NCI-H2171 treated with DMSO at 0.1 percent for 48 hours (cell line): ENCODE data around the gene RELA.
"Not testable (repeated sequence)": the region's sequence is repeated elsewhere in the genome, so short reads cannot be mapped to it uniquely, and the experiment has no call there.

Source experiments
- DNase-seq: peaks from one replicate; lab custom pipeline; 2025; lab: John Stamatoyannopoulos, UW

RELA gene

GRCh38 chr11:65662799-65663638, at the start of gene RELA:
Gene RELA (minus strand): TSS chr11:65662916. CDS start chr11:65662832, 84 bp downstream.
- peak; percentile 86 for DNase-seq

- DNase-seq: peak; percentile 99
Observed at GRCh38 chr11:65711785-65712632, 49.3 kb upstream of the RELA start, which contains the start of gene KAT5. Gene KAT5 (plus strand): TSS chr11:65712252. CDS start chr11:65712268, 16 bp downstream.

DNA sequence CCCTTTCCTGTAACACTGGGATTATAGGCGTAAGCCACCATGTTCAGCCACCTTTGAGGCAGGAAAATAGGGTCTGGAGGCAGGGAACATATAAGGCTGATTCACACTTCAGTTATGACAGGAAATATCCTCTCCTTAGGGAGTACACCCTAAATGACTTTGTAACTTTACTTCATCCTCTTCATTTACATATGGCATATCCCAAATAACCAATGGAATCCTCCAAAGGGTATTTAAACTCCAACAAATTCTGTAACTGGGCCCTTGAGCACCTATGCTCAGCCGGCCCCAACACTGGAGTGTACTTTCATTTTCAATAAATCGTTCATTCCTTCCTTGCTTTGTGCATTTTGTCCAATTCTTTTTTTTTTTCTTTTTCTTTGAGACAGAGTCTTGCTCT, 47.7 kb upstream of the RELA start:
- no peak for DNase-seq

DNA sequence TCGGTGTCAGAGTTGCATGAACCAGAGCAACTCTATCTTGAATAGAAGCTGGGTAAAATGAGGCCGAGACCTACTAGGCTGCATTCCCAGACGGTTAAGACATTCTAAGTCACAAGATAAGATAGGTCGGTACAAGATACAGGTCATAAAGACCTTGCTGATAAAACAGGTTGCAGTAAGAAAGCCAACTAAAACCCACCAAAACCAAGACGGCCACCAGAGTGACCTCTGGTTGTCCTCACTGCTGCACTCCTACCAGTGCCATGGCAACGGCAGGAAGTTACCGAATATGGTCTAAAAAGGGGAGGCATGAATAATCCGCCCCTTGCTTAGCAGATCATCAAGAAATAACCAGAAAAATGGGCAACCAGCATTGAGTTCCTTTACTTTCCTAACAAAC, 46.9 kb upstream of the RELA start:
- DNase-seq: no peak

DNA sequence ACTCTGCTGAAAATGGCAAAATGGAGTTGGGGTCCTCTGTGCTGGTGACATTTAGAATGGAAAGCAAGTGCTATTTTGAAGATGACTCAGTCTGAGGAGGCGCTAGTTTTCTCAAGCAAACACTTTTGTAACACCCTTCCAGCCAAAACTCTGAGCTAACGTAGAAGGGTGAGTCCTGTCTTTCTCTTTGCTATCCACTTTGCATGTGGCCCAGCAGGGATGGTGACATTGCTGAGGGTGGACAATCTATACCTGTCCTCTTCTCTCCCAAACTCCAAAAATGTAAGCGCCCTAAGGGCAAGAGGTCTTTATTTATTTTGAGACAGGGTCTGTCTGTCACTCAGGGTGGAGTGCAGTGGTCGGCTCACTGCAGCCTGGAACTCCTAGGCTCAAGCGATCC, 45.7 kb upstream of the RELA start:
- DNase-seq: no peak

- not testable (repeated sequence) for DNase-seq
Observed at GRCh38 chr11:65707002-65707401, 44.3 kb upstream of the RELA start.

DNA sequence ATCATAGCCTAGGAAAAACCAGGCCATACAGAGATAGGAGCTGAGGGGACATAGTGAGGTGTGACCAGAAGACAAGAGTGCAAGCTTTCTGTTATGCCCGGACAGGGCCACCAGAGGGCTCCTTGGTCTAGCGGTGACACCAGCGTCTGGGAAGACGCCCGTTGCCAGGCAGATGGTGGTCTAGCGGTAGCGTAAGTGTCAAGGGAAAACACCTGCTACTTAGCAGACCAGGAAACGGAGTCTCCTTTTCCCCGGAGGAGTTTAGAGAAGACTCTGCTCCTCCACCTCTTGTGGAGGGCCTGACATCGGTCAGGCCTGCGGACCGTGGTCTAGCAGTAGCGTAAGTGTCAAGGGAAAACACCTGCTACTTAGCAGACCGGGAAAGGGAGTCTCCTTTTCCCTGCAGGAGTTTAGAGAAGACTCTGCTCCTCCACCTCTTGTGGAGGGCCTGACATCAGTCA, 43.6 kb upstream of the RELA start:
- DNase-seq: peak; percentile 80

DNA sequence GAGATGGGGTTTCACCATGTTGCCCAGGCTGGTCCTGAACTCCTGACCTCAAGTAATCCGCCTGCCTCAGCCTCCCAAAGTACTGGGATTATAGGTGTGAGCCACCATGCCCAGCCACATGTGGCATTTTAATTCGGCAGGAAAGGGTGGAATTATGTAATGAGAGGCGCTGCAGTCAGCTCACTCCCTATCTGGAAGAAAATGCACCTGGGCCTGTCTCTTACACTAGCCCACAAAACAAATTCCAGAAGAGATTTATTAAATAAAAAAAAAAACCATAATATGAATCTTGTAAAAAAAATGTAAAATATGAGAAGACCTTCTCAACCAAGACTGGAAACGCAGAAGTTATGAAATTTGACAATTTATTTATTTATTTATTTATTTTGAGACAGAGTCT, 41.1 kb upstream of the RELA start:
- no peak for DNase-seq

GRCh38 chr11:65701686-65702085, 39.0 kb upstream of the RELA start:
- DNase-seq: no peak

DNA sequence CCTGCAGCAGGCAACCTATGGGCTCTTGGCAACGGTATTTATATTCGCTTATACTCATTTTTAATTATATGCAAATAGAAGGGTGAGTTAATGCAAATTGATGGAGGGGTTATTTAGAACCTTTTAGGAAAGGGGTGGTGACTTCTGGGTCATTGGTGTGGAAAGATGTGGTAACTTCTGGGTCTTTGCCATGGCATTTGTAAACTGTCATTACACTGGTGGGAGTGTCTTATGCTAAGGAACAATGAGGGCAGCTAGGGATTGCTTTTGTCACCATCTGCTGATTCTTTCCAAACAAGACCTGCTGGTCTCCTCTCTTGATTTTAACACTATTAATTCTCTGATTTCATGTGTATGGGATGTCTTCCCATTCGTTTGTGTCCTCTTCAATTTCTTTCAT, 37.7 kb upstream of the RELA start:
- peak; percentile 71 for DNase-seq

GRCh38 chr11:65699306-65699705, 36.6 kb upstream of the RELA start:
- peak; percentile 80 for DNase-seq

DNA sequence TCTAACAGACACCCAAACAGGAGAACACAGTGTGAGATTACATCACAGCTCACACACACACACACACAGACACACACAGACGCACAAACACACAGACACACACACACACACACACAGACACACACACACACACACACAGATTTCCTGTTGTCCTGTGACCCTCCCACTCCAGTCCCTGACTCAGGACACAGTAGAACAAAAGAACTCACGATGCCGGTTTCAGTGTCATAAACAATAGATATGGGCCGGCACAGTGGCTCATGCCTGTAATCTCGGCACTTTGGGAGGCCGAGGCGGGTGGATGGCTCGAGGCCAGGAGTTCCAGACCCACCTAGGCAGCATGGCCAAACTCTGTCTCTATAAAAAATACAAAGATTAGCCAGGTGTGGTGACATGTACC, 35.5 kb upstream of the RELA start:
- DNase-seq: no peak

DNA sequence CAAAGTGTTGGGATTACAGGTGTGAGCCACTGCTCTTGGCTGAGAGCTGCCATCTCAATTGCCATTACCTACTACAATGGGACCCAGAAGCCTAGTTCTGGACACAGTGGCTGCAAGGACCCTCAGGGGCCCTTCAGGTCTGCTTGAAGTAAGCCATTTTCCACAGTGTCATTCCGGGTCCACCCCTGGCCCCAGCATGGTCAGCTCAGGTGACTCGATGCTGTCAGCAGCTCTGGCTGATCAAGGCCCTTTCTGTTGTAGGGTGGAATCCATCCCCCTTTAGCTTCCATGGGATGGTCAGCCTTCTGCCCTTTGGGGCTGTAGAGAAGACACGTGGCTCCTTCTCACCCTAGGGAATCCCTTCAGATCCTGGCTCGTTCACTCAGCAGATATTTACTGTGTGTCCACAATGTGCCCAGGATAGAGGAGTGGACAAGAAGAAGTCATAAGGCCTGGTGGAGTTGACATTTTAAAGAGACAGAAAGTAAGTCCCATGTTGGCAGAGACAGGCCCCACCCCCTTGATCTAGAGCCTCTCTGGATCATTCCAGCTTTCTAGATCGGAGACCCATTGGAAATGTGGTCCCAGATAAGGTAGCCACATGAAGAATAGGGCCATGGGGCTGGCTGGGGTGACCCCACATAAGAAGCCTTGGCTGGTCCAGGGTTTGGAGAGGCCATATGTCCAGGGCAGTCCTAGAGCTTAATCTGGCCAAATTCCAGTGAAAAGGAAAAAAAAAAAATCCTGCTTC, 34.3 kb upstream of the RELA start:
- no peak for DNase-seq

GRCh38 chr11:65695459-65696241, 32.9 kb upstream of the RELA start:
- peak; percentile 77 for DNase-seq

- no peak for DNase-seq
Observed at GRCh38 chr11:65692367-65692766, 29.7 kb upstream of the RELA start.

GRCh38 chr11:65691847-65692246, 29.1 kb upstream of the RELA start:
- DNase-seq: not testable (repeated sequence)

DNA sequence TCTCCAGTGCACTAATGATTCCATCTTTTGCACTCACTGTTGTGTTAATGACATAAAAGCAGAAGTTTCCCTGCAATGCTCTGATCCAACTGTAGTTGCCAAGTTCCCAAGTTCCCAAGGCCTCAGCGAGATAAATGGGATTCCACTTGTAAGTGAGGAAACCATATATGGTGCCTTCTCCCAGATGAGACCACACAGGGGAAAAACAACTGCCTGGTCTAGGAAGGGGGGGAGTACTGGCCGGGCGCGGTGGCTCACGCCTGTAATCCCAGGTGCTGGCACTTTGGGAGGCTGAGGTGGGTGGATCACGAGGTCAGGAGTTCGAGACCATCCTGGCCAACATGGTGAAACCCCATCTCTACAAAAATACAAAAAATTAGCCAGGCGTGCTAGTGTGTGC, 23.3 kb upstream of the RELA start:
- no peak for DNase-seq

DNA sequence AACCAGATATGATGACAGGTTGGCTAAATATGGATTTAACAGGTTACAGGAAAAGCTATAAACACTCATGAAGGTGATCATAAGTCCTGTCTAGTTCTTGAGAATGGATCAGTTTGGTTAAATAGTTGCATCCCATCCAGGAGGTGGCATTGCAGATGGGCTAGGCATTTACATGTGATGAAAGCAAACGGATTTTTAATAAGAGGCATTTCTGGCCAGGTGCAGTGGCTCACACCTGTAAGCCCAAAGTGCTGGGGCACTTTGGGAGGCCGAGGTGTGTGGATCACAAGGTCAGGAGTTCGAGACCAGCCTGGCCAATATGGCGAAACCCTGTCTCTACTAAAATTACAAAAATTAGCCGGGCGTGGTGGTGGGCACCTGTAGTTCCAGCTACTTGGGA, 20.8 kb upstream of the RELA start:
- DNase-seq: not testable (repeated sequence)

- no peak for DNase-seq
Observed at GRCh38 chr11:65680192-65680743, 17.6 kb upstream of the RELA start.

GRCh38 chr11:65672982-65673381, 10.3 kb upstream of the RELA start:
- DNase-seq: no peak
